ENCODE data around the gene TMCO4.

Gene TMCO4

DNA sequence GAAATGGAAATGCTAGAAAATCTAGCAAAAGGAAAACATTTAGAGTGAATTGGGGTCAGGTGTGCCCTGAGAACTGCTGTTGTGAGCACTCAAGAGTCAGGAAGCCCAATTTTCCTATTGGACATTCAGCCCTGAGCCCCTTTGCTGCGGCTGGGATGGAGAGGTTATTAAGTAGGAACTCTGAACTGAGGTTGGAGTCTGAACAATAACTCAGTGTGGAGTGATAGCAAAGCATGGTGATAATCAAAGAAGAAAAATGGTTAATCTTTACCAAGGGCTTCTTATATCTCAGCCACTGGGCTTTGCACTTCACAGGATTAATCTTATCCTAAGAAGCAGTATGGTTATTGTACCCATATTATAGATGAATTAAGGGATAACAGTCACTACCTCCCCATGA is 52.0 kb downstream of the TMCO4 start:
- TF ChIP-seq, protein P1, sequence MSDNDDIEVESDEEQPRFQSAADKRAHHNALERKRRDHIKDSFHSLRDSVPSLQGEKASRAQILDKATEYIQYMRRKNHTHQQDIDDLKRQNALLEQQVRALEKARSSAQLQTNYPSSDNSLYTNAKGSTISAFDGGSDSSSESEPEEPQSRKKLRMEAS (IDR thresholded peaks at IDR 0.05) = no peak
- TF ChIP-seq TEAD4 (IDR thresholded peaks at IDR 0.05) (no peak), EP300 (IDR thresholded peaks at IDR 0.05; ENCODE audit: borderline replicate concordance) (no peak), CEBPB (IDR thresholded peaks at IDR 0.05) (no peak), RAD21 (IDR thresholded peaks at IDR 0.05; ENCODE audit: low read depth) (no peak), ZBTB7A (IDR thresholded peaks at IDR 0.05; ENCODE audit: low read depth) (no peak), TCF12 (IDR thresholded peaks at IDR 0.05; ENCODE audit: low read depth) (no peak), YY1 (IDR thresholded peaks at IDR 0.05; ENCODE audit: low read depth) (no peak), FOXM1 (IDR thresholded peaks at IDR 0.05; ENCODE audit: borderline replicate concordance, low read depth) (no peak), CREB1 (IDR thresholded peaks at IDR 0.05; ENCODE audit: low read depth) (no peak), NFIC (IDR thresholded peaks at IDR 0.05) (no peak), TAF1 (IDR thresholded peaks at IDR 0.05; ENCODE audit: low read depth) (no peak), EGR1 (IDR thresholded peaks at IDR 0.05) (no peak)
- TF ChIP-seq, protein P2, sequence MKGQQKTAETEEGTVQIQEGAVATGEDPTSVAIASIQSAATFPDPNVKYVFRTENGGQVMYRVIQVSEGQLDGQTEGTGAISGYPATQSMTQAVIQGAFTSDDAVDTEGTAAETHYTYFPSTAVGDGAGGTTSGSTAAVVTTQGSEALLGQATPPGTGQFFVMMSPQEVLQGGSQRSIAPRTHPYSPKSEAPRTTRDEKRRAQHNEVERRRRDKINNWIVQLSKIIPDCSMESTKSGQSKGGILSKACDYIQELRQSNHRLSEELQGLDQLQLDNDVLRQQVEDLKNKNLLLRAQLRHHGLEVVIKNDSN (IDR thresholded peaks at IDR 0.05) = no peak
- TF ChIP-seq, protein P3, sequence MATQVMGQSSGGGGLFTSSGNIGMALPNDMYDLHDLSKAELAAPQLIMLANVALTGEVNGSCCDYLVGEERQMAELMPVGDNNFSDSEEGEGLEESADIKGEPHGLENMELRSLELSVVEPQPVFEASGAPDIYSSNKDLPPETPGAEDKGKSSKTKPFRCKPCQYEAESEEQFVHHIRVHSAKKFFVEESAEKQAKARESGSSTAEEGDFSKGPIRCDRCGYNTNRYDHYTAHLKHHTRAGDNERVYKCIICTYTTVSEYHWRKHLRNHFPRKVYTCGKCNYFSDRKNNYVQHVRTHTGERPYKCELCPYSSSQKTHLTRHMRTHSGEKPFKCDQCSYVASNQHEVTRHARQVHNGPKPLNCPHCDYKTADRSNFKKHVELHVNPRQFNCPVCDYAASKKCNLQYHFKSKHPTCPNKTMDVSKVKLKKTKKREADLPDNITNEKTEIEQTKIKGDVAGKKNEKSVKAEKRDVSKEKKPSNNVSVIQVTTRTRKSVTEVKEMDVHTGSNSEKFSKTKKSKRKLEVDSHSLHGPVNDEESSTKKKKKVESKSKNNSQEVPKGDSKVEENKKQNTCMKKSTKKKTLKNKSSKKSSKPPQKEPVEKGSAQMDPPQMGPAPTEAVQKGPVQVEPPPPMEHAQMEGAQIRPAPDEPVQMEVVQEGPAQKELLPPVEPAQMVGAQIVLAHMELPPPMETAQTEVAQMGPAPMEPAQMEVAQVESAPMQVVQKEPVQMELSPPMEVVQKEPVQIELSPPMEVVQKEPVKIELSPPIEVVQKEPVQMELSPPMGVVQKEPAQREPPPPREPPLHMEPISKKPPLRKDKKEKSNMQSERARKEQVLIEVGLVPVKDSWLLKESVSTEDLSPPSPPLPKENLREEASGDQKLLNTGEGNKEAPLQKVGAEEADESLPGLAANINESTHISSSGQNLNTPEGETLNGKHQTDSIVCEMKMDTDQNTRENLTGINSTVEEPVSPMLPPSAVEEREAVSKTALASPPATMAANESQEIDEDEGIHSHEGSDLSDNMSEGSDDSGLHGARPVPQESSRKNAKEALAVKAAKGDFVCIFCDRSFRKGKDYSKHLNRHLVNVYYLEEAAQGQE (IDR thresholded peaks at IDR 0.05; ENCODE audit: low read depth) = no peak

DNA sequence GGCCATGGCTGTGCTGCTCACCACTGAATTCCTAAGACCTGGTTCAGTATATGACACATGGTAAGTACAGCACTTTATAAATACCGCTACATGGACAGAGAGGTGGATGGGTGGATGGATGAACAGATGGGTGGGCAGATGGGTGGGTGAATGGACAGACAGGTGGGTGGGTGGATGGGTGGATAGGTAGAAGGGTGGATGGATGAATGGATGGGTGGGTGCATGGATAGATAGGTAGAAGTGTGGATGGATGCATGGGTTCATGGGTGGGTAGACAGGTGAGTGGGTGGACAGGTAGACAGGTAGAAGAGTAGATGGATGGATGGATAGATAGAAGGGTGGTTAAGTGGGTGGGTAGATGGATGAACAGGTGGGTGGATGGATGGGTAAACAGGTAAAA is 54.8 kb downstream of the TMCO4 start:
- TF ChIP-seq, protein P3 (IDR thresholded peaks at IDR 0.05; ENCODE audit: low read depth) = no peak
- no peak for TF ChIP-seq FOXM1 (IDR thresholded peaks at IDR 0.05; ENCODE audit: borderline replicate concordance, low read depth)
- no peak for TF ChIP-seq TAF1 (IDR thresholded peaks at IDR 0.05; ENCODE audit: low read depth)
- TF ChIP-seq, protein P2 (IDR thresholded peaks at IDR 0.05) = no peak
- TF ChIP-seq CREB1 (IDR thresholded peaks at IDR 0.05; ENCODE audit: low read depth) = no peak
- TF ChIP-seq EP300 (IDR thresholded peaks at IDR 0.05; ENCODE audit: borderline replicate concordance) = no peak
- no peak for TF ChIP-seq TEAD4 (IDR thresholded peaks at IDR 0.05)
- no peak for TF ChIP-seq EGR1 (IDR thresholded peaks at IDR 0.05)
- no peak for TF ChIP-seq CEBPB (IDR thresholded peaks at IDR 0.05)
- no peak for TF ChIP-seq YY1 (IDR thresholded peaks at IDR 0.05; ENCODE audit: low read depth)
- no peak for TF ChIP-seq RAD21 (IDR thresholded peaks at IDR 0.05; ENCODE audit: low read depth)
- TF ChIP-seq, protein P1 (IDR thresholded peaks at IDR 0.05) = no peak
- no peak for TF ChIP-seq NFIC (IDR thresholded peaks at IDR 0.05)
- no peak for TF ChIP-seq TCF12 (IDR thresholded peaks at IDR 0.05; ENCODE audit: low read depth)
- no peak for TF ChIP-seq ZBTB7A (IDR thresholded peaks at IDR 0.05; ENCODE audit: low read depth)

DNA sequence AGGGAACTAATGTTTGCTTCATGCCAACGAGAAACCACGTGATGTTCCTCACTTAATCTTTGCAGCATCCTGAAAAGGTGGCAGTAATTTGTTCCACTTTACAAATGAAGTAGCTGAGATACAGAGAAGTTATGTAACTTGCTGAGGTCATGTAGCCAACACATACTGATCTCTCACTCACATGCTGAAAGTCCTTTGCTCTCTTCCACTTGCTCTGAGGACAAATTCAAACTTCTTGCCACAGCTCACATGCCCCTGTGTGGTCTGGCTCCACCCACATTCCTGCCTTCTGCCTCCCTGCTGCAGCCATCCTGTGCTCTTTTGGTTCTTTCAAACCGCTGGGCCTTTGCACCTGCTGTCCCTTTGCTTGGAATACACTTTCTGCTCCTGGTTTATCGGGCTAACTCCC is 55.4 kb downstream of the TMCO4 start:
- TF ChIP-seq TEAD4 (IDR thresholded peaks at IDR 0.05) = no peak
- no peak for TF ChIP-seq EP300 (IDR thresholded peaks at IDR 0.05; ENCODE audit: borderline replicate concordance)
- TF ChIP-seq NFIC (IDR thresholded peaks at IDR 0.05) = no peak
- TF ChIP-seq CREB1 (IDR thresholded peaks at IDR 0.05; ENCODE audit: low read depth) = no peak
- no peak for TF ChIP-seq CEBPB (IDR thresholded peaks at IDR 0.05)
- TF ChIP-seq, protein P2 (IDR thresholded peaks at IDR 0.05) = no peak

DNA sequence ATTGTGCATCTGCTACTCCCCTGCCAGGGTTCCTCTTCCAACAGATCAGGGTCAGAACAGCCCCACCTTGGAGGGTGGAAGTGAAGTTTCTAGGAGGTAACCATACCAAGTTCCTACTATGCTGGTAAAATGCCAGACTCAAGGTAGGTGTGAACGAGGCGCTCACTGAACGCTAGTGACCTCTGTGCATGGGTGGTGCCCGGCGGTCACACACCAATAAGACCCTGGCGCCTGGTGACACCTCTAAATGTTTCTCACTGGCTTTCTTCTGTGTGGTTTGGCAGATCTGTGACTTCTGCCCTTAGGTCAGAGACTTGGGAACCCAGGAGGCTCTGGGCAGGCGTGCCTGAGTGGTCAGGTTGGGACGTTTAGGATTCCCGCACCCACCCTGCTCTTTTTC is 55.9 kb downstream of the TMCO4 start:
- TF ChIP-seq NFIC (IDR thresholded peaks at IDR 0.05) = no peak
- no peak for TF ChIP-seq CEBPB (IDR thresholded peaks at IDR 0.05)
- TF ChIP-seq YY1 (IDR thresholded peaks at IDR 0.05; ENCODE audit: low read depth) = no peak
- no peak for TF ChIP-seq EP300 (IDR thresholded peaks at IDR 0.05; ENCODE audit: borderline replicate concordance)
- TF ChIP-seq TCF12 (IDR thresholded peaks at IDR 0.05; ENCODE audit: low read depth) = no peak
- TF ChIP-seq TAF1 (IDR thresholded peaks at IDR 0.05; ENCODE audit: low read depth) = no peak
- TF ChIP-seq EGR1 (IDR thresholded peaks at IDR 0.05) = no peak
- TF ChIP-seq, protein P1 (IDR thresholded peaks at IDR 0.05) = no peak
- TF ChIP-seq RAD21 (IDR thresholded peaks at IDR 0.05; ENCODE audit: low read depth) = no peak
- no peak for TF ChIP-seq TEAD4 (IDR thresholded peaks at IDR 0.05)
- TF ChIP-seq CREB1 (IDR thresholded peaks at IDR 0.05; ENCODE audit: low read depth) = no peak
- TF ChIP-seq, protein P3 (IDR thresholded peaks at IDR 0.05; ENCODE audit: low read depth) = no peak
- TF ChIP-seq FOXM1 (IDR thresholded peaks at IDR 0.05; ENCODE audit: borderline replicate concordance, low read depth) = no peak
- TF ChIP-seq, protein P2 (IDR thresholded peaks at IDR 0.05) = no peak
- no peak for TF ChIP-seq ZBTB7A (IDR thresholded peaks at IDR 0.05; ENCODE audit: low read depth)
